ENCODE results near the gene CDK4.
A peak's percentile ranks its signal among the peaks of the same experiment; 100 is the strongest.
"Not testable (repeated sequence)": the region's sequence is repeated elsewhere in the genome, so short reads cannot be mapped to it uniquely, and the experiment has no call there.

CDK4 gene

DNA sequence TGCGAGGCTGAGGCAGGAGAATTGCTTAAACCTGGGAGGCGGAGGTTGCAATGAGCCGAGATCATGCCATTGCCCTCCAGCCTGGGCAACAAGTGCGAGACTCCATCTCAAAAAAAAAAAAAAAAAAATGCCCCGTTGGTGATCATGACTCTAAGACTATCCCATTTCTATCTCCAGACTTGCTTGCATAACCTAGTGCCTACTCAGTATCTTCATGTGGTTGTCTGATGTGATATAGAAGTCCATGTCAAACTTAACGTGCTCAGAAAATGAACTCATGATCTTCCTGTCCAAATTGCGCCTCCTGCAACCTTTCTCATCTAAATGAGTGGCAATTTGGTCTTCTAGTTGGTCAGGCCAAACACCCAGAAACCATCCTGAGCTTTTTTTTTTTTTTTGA is 25.8 kb upstream of the CDK4 start:
- H3K27ac Mint-ChIP-seq: no peak overlapping the region
- no peak for DNase-seq (ENCODE audit: low spot score in 2 of 2)
- no peak overlapping the region for H3K4me3 Mint-ChIP-seq
- ATAC-seq (ENCODE audit: low read depth): no peak
- peaks cover 19% of the 10 kb centered on the region for H3K4me1 Mint-ChIP-seq
- peaks cover 2% of the 10 kb centered on the region for H3K36me3 Mint-ChIP-seq
- no peaks in the 10 kb centered on the region for H3K27me3 Mint-ChIP-seq
- no peaks in the 10 kb centered on the region for H3K9me3 Mint-ChIP-seq

GRCh38 chr12:57777367-57777766 is 25.3 kb upstream of the CDK4 start:
- no peak overlapping the region for H3K4me3 Mint-ChIP-seq
- peaks cover 16% of the 10 kb centered on the region for H3K4me1 Mint-ChIP-seq
- H3K27ac Mint-ChIP-seq: no peak overlapping the region
- H3K27me3 Mint-ChIP-seq: no peaks in the 10 kb centered on the region
- H3K9me3 Mint-ChIP-seq: no peaks in the 10 kb centered on the region
- ATAC-seq (ENCODE audit: low read depth) (no peak), DNase-seq (ENCODE audit: low spot score in 2 of 2) (no peak)
- peaks cover 2% of the 10 kb centered on the region for H3K36me3 Mint-ChIP-seq

DNA sequence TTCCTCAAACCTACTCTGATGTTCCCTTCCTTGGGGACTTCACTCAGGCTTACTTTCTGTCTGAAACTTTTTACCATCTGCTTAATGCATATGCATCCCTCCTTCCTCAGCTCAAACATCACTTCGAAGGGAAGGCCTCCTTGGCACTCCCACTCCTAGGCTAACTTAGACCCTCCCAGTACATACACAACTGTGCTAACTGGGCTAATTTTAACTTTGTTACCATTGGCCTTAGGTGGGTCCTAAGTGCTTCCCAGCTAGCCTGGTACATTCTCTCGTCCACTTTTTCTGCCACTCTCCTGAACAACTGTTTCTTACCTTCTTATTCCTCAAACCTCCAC is 24.1 kb upstream of the CDK4 start:
- H3K9me3 Mint-ChIP-seq: no peaks in the 10 kb centered on the region

DNA sequence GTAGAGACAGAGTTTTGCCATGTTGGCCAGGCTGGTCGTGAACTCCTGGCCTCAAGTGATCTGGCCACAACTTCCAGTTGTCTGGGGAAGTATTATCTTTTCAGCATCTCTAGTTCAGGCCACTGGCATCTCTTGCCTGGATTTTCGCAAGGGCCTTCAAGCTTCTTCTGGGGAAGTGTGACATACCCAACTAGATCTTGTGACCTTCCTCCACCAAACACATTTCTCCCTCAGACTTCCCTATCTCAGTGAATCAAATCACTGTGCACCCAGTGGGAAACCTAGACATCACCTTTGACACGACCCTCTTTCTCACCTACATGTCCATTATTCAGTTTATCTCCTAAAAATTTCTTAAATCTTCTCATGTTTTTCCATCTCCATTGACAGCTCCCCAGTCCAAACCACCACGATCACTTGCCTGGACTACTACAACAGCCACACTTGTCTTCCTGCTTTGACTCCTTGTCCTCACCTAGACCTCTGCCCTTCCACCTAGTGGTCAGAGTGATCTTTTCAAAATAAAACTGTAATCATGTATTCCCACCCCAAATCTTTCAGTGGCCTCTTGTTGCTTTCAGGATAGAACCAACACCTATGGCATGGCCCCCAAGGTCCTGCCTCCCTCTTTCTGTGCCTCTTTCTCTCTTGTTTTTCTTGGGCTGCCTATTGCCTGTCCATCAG is 23.6 kb upstream of the CDK4 start:
- Mint-ChIP-seq H3K27me3 (no peaks in the 10 kb centered on the region), H3K4me1 (peaks cover 16% of the 10 kb centered on the region), H3K4me3 (peak overlapping the region; percentile 3), H3K9me3 (no peaks in the 10 kb centered on the region), H3K27ac (no peak overlapping the region), H3K36me3 (peaks cover 2% of the 10 kb centered on the region)
- DNase-seq (ENCODE audit: low spot score in 2 of 2) (no peak), ATAC-seq (ENCODE audit: low read depth) (no peak)

More for the DNA sequence above, 24.1 kb upstream of the CDK4 start:
- Mint-ChIP-seq H3K4me1 (peaks cover 14% of the 10 kb centered on the region), H3K27me3 (no peaks in the 10 kb centered on the region), H3K36me3 (peaks cover 2% of the 10 kb centered on the region), H3K27ac (no peak overlapping the region), H3K4me3 (peak overlapping the region; percentile 3)
- no peak for ATAC-seq (ENCODE audit: low read depth)
- no peak for DNase-seq (ENCODE audit: low spot score in 2 of 2)

- Mint-ChIP-seq H3K27ac (no peak overlapping the region), H3K36me3 (peaks cover 2% of the 10 kb centered on the region), H3K4me3 (no peak overlapping the region), H3K9me3 (no peaks in the 10 kb centered on the region), H3K27me3 (no peaks in the 10 kb centered on the region), H3K4me1 (peaks cover 18% of the 10 kb centered on the region)
- ATAC-seq (ENCODE audit: low read depth) (no peak), DNase-seq (ENCODE audit: low spot score in 2 of 2) (no peak)
Measured at GRCh38 chr12:57775044-57775443, 22.9 kb upstream of the CDK4 start.

- H3K27me3 Mint-ChIP-seq; ATAC-seq (ENCODE audit: low read depth); H3K27ac Mint-ChIP-seq; H3K4me3 Mint-ChIP-seq; H3K9me3 Mint-ChIP-seq; DNase-seq (ENCODE audit: low spot score in 2 of 2); H3K36me3 Mint-ChIP-seq: not testable (repeated sequence)
- H3K4me1 Mint-ChIP-seq: peaks cover 18% of the 10 kb centered on the region
Measured at GRCh38 chr12:57774634-57775033, 22.5 kb upstream of the CDK4 start.

DNA sequence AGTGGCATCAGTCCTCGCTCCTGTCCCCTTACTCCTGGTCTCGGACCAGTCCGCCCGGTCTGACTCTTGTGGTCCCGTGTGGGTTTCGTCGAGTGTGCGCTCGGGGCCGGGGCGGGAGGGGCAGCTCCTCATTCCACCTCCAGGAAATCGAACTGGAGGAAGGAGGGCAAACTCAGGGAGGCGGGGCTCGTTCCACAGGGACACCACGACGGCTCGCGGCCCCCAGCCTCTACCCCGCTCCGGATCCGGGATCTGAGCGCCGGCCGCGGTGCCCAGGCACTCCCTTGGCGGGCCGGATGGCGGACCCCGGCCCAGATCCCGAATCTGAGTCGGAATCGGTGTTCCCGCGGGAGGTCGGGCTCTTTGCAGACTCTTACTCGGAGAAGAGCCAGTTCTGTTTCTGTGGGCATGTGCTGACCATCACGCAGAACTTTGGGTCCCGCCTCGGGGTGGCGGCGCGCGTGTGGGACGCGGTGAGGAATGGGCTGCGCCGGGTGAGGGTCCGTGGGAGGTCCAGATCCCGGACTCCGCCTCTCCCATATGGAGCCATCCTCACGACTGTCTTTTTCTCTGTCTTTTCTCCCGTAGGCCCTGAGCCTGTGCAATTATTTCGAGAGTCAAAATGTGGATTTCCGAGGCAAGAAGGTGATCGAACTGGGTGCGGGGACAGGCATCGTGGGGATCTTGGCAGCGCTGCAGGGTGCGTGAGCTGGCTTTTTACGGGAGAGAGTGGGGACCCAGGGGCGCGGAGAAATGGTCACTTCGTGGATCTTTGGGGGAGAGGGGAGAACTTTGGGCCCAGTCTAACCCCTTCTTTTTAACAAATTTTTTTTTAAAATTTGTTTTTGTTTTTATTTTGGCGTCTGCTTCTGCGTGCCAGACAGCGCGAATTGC is 20.6 kb upstream of the CDK4 start, which contains the start of gene EEF1AKMT3:
EEF1AKMT3 (plus strand) TSS at position 186 of the 894 bp plus-strand sequence; CDS start at position 297, 111 bp downstream.
- no peaks in the 10 kb centered on the region for H3K27me3 Mint-ChIP-seq
- no peaks in the 10 kb centered on the region for H3K36me3 Mint-ChIP-seq
- H3K4me3 Mint-ChIP-seq: peak within 1 kb of the TSS; percentile 88
- H3K9me3 Mint-ChIP-seq: no peaks in the 10 kb centered on the region
- H3K4me1 Mint-ChIP-seq: peaks cover 18% of the 10 kb centered on the region
- ATAC-seq (ENCODE audit: low read depth) (no peak), DNase-seq (ENCODE audit: low spot score in 2 of 2) (no peak)
- peak within 1 kb of the TSS; percentile 93 for H3K27ac Mint-ChIP-seq

GRCh38 chr12:57771873-57772428 is 19.8 kb upstream of the CDK4 start, which contains the start of gene METTL1:
METTL1 (minus strand) TSS chr12:57772105; CDS start chr12:57772083, 22 bp downstream.
- Mint-ChIP-seq H3K9me3 (no peaks in the 10 kb centered on the region), H3K27ac (peak within 1 kb of the TSS; percentile 93), H3K4me1 (peaks cover 18% of the 10 kb centered on the region), H3K27me3 (no peaks in the 10 kb centered on the region), H3K36me3 (no peaks in the 10 kb centered on the region), H3K4me3 (peak within 1 kb of the TSS; percentile 88)
- DNase-seq (ENCODE audit: low spot score in 2 of 2) (peak; percentile 78 to 84), ATAC-seq (ENCODE audit: low read depth) (peak; percentile 90)

- Mint-ChIP-seq H3K27me3 (peaks cover 3% of the 10 kb centered on the region), H3K4me1 (peaks cover 22% of the 10 kb centered on the region), H3K36me3 (no peaks in the 10 kb centered on the region), H3K4me3 (peak overlapping the region; percentile 88), H3K27ac (peak overlapping the region; percentile 93), H3K9me3 (no peaks in the 10 kb centered on the region)
- ATAC-seq (ENCODE audit: low read depth) (peak; percentile 72), DNase-seq (ENCODE audit: low spot score in 2 of 2) (peak in 1 of 2 donors; percentile 69)
Measured at GRCh38 chr12:57771236-57771872, 19.2 kb upstream of the CDK4 start.

- H3K27me3 Mint-ChIP-seq: peaks cover 3% of the 10 kb centered on the region
- H3K4me3 Mint-ChIP-seq: peak overlapping the region; percentile 19
- H3K4me1 Mint-ChIP-seq: peaks cover 21% of the 10 kb centered on the region
- no peaks in the 10 kb centered on the region for H3K9me3 Mint-ChIP-seq
- H3K27ac Mint-ChIP-seq: no peak overlapping the region
- ATAC-seq (ENCODE audit: low read depth): no peak
- no peaks in the 10 kb centered on the region for H3K36me3 Mint-ChIP-seq
- DNase-seq (ENCODE audit: low spot score in 2 of 2): no peak
Measured at GRCh38 chr12:57770734-57771133, 18.6 kb upstream of the CDK4 start.

GRCh38 chr12:57769594-57769993 is 17.5 kb upstream of the CDK4 start:
- Mint-ChIP-seq H3K9me3 (no peaks in the 10 kb centered on the region), H3K27me3 (peaks cover 5% of the 10 kb centered on the region), H3K36me3 (no peaks in the 10 kb centered on the region), H3K4me1 (peaks cover 27% of the 10 kb centered on the region), H3K4me3 (no peak overlapping the region), H3K27ac (no peak overlapping the region)
- ATAC-seq (ENCODE audit: low read depth): no peak
- no peak for DNase-seq (ENCODE audit: low spot score in 2 of 2)

DNA sequence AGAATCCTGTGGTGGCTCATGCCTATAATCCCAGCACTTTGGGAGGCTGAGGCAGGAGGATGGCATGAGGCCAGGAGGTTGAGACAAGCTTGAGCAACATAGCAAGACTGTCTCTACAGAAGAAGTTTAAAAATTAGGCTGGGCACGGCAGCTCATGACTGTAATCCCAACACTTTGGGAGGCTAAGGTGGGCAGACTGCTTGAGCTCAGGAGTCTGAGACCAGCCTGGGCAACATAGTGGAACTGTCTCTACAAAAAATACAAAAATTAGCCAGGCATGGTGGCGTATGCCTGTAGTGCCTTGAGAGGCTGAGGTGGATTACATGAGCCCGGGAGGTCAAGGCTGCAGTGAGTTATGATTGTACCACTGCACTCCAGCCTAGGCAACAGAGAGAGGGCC is 15.8 kb upstream of the CDK4 start:
- H3K27ac Mint-ChIP-seq: no peak overlapping the region
- ATAC-seq (ENCODE audit: low read depth) (no peak), DNase-seq (ENCODE audit: low spot score in 2 of 2) (no peak)
- H3K9me3 Mint-ChIP-seq: no peaks in the 10 kb centered on the region
- no peak overlapping the region for H3K4me3 Mint-ChIP-seq
- peaks cover 30% of the 10 kb centered on the region for H3K4me1 Mint-ChIP-seq
- H3K36me3 Mint-ChIP-seq: no peaks in the 10 kb centered on the region
- H3K27me3 Mint-ChIP-seq: peaks cover 8% of the 10 kb centered on the region

GRCh38 chr12:57767305-57767698 is 15.2 kb upstream of the CDK4 start:
- H3K27ac Mint-ChIP-seq: no peak overlapping the region
- H3K4me3 Mint-ChIP-seq: peak overlapping the region; percentile 11
- H3K4me1 Mint-ChIP-seq: peaks cover 29% of the 10 kb centered on the region
- H3K36me3 Mint-ChIP-seq: no peaks in the 10 kb centered on the region
- peaks cover 8% of the 10 kb centered on the region for H3K27me3 Mint-ChIP-seq
- no peaks in the 10 kb centered on the region for H3K9me3 Mint-ChIP-seq
- ATAC-seq (ENCODE audit: low read depth) (no peak), DNase-seq (ENCODE audit: low spot score in 2 of 2) (no peak)
